Measurements from ENCODE around the gene RGS7BP.

Gene RGS7BP

DNA sequence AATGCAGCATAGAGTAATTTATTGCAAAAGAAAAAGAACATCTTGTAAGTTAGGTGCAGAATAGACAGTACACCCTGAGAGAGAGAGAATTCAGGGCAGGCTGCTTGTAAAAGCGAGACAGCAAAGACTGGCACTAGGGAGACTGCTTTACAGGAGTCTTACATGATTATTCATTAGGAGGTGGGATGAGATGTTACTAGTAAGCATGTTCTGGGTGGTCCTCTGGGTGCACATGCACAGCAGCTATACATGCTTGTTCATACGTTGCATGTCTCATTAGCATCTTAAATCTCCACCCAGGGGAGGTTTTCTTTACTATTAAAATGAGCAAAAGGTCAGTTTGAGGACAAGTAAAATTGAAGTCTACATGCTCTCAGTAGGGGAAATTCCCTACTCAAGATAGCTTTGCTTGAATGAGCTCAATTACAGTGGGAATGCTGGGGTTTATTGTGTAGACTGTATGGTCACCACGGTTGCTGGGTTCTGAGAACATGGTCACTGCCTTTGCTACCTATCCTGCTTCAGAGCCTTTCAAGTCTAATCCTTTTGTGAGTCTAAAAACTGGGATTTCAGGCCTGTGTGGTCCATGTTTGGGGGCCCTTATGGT is 60.6 kb downstream of the RGS7BP start:
- no peak for DNase-seq

DNA sequence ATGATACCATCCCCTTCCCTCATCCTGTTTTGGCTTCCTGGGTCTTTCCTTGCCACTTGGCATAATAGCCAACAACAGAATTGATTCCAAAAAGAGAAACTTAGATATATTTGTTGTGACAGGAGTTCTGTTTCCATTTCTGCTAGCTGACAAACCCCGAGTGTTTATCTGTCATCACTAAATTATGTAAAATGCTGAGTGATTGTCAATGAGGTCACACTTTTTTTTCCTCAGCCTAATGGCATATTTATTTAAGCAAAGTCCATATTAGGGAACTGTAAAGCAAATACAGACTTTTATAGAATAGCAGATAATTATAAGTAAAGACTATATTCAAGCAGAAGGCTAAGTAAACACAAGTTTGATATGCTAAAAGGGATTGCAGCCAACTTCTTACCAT is 64.0 kb downstream of the RGS7BP start:
- no peak for DNase-seq

DNA sequence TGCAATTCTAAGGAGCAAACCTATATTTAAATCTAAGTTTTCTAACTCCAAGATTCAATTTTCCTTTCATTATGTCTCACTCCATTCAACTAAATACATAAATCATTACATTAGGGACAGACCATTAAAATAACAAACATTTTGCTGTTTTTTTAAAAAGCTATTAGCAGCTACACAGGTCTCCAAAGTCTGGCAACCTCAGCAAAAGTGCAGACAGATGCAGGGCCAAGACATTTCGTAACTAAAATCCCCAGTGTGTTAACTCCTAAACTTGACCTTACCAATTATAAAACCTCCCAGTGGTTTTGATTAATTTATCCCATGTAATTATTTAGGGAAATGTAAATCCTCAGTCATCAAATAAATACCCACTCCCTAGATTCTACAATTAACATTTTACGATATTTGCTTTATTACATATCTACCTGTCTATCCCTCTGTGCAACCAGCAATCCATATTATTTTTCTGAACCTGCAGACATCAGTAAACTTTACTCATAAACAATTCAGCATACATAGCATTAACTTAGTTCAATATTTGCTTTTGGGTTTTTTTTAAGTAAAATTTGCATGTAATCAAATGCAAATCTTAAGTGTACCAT is 64.7 kb downstream of the RGS7BP start:
- no peak for DNase-seq

DNA sequence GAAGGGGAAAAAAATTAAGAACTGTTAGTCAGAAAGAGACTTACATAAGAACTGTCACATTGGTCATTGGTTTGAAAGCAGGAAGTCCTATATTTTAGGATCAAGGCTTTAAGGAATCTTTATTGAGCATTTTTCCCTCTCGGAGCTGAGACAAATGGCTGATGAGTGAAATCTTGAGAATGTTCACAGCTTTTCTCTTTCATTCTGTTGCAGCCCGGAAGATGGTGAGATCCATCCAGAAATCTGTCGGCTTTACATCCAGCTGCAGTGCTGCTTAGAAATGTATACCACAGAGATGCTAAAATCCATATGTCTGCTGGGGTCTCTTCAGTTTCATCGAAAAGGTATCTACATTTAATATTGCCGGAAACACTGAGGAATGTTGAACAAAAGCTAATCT is 69.7 kb downstream of the RGS7BP start:
- DNase-seq: no peak

DNA sequence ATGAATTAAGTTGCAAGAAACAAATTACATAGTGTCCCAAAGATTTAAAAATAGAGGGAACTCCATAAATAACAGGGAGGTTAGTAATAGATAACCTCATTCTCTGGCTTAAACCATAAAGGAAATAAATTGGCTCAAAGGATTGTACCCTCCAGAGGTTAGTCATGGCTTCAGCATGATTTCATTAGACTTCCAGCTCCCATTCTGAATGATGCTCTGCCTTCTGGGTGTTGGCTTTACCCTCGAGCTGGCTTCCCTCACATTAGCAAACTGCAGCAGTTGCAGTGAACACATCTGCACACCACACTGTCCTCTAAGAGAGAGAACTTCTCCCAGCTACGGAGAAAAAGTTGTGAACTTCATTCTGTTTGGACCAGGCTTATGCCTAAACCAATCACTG is 70.4 kb downstream of the RGS7BP start:
- no peak for DNase-seq

DNA sequence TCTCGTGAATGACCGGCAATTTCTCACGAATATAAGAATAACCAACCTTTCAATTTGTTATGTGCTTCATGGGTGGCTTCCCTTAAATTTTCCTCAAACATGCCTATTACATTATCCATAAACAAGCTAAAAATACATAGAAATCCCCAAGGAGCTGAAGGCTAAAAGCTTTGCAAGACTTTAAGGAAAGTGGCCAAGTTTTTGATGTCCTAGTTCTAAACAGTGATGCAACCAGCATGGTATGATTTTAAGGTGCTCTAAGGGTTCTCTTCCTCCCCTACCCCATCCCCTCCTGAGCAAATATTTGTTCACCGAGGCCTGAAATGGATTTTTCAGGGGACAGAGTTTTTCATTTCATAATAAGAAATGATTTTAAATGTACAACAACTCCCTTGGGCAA is 79.8 kb downstream of the RGS7BP start:
- DNase-seq: no peak

DNA sequence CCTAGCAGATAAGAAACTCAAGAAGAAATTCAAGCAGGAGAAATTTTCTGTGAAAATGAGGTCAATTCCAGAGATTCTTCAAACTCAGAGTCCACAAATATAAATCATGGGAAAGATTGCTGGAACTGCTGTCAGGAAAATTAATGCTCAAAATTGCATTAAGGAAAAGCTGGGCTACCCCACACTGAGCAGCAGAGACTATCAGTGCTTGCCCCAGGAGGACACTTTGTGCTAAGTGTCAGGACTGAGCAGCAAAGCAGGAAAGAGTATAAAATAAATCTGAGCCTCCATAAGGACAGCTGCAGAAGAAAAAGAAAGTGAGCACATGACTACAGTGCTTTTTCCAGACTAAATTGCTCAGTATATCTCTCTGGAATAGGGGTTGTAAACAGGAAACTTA is 81.6 kb downstream of the RGS7BP start:
- no peak for DNase-seq

DNA sequence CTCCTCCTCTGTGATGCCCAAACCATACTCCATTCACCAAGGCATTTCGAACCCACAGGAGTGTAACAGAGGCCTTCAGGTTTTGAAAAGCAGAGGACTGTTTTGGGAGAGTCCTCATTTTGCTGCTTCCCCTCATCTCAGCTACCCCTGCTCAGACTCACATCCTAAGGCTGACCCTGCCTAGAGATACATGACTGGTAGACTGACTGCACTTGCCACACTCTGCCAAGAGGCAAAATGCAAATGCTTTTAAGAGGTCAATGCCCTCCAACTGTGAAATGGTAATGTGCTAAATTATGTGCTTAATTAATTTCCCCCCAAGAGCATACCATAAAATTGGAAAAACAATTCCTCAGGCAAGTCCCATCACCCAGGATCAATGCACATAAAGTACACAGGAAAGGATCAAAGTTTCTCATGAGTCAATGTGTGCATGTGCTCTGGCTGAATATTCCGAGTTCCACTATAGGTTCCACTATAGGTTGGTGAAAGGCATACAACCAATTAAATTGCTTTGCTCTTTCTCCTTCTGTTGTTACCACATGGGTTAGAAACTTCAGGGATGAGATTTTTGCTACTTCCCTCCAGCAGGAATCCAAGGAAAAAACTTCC is 87.0 kb downstream of the RGS7BP start:
- no peak for DNase-seq

DNA sequence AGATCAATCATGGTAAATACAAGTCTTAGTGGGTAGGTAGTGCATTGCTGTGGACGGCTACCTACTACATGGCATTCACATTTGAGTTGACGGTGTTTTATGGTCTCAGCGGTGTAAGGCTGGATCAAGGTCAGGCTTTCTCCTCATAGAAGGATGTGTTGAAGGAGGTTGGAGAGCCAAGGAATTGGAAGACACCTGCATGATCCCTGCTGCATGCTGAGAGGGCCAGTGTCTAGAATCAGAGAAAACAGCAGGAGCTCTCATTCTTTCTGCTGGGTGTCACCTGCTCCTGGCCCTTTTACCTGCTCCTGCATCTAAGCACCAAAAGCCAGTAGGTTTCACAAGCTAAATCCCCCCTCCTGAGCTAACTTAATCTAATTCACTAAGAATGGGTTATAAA is 88.2 kb downstream of the RGS7BP start:
- DNase-seq: no peak

DNA sequence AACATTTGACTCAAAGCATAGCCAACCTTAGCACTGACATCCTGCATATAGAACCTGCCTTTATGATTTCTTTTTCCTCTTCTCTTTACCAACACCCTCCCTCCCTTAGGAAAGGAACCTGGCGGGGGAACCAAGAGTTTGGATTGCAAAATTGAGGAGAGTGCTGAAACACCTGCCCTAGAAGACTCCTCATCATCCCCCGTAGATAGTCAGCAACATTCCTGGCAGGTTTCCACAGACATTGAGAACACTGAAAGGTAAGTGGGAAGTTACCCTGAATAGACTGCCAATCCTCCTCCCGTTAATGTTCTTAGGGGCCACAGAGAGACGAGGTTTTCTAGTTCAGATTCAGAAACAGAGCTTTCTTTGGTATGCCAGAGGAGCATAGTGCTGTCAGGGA is 88.8 kb downstream of the RGS7BP start:
- no peak for DNase-seq

DNA sequence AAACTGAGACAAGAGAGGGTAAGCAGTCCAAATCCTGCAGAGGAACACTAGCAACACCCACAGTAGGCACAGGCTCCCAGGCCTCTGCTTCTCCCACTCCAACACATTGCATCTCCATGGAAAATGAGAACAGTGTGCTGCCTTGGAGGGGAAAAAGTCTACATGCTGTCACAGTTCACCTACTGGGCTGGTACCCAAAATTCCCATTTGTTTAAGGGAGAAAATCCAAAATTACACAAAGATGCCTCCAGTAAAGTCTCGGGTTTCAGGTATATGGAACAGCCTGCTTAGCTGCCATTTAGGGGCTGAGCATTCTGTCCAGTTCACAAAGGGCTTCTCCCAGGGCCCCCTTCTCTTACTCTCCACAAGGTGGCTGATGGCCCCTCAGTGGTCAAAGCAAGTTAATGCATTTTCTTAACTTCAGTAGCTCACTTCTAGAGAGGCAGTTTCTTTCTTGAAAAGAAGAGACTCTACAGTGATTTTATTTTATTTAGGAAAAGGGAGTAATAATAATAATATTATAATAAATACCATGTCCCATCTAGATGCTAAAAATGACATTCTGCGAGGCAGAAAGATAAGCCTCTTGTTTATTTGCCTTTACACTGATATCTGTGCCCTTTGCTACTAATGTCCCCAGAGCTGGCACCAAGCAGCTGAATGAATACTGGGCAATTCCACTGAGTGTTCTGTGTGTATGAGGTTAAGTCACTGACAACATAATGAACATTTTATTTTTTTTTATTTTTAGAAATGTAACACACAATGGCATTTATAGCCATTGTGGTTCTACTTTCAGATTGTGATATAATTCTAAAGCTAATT is 89.4 kb downstream of the RGS7BP start:
- DNase-seq: no peak

DNA sequence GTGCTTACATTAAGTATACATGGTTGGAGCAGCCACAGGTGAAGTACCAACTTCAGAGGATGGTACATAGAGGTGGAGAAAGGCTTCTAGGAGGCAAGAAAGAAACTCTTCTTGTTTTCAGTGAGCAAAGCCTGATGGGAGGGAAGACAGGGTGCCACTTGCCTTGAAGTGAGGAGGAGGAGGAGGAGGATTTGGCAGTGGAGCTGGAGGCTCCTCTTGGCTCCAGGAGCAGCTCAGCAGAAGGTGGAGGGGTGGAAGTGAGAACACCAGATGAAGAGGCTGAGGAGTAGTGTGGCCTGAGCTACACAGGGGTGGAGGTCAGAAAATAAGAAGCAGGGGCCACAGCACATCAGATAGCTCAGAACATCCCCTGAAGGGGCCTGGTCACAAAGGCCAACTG is 93.4 kb downstream of the RGS7BP start:
- DNase-seq: no peak

DNA sequence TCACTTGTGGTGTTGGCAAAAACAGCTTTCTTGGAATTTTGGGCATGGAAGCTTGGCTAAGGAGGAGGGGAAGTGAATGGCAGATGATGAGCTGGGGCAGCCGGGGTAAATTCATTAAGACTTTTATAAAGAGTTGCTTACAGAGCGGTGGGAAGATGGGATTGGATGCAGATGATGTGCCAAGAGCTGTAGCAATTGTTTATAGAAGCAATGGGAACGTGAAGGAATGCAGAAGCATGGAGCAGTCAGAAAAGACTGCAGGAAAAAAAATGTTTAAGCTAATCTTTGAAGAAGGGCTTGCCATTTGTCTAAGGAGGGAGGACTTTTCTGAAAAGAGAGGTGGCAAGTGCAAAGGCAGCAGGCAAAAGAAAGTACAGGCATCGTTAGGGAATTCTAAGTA is 97.9 kb downstream of the RGS7BP start:
- no peak for DNase-seq

DNA sequence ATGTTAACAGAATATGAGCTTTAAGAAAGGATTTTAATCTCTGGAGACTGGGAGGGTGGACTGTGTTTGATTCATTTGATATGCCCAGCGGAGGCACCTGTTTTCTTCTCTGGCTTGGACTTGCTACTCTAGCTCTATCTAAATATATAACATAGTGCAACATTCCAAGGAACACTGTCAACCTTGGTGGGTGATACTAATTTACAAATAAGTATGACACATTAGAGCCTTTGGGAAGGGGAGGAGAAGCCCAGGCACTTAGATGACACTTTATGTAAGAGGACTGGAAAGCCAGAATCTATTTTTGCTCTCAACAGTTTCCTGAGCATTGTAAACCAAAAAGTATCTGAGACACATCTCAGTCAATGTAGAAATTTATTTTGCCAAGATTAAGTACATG is 101.1 kb downstream of the RGS7BP start:
- no peak for DNase-seq

DNA sequence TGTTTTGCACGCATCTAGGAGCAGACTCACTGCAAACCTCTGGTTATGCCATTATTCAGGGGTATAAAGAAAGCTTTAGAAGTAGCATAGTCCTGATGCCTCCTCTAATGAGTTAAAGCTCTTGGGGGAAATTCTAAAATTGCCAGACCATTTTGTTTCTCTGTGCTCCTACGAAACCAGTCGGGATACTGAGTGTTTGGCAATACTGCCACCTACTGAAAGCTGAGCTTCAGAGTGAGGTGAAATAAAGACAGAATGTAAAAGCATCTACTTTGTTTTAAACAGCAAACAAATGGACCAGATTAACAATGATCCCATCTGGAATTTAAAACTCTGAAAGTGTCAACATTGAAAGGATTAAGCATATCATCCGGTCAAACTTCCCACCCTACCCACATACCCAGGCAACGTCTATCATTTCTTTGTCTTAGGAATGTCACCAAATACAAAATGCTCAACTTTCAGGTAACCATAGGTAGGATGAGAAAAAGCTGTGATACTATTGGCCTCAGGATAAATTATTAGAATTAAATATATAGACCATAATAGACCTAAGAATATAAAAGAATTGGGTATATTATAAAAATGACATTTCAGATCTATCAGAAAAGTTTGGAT is 106.6 kb downstream of the RGS7BP start:
- no peak for DNase-seq

DNA sequence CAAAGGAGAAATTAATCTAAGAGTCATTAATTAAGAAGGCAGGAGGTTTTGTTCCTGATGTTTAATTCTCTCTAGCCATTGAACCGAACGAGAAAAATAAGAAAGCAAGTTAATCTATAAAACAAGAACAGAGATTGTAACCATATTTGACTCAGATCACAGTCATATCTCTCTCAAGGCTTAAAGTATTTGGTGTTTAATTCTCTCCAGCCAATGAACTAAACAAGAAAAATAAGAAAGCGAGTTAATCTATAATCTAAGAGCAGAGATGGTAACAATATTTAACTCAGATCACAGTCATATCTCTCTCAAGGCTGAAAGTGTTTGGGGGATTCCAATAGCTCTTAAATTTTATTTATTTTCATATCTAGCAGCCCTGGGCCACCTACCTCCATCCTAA is 110.1 kb downstream of the RGS7BP start:
- DNase-seq: no peak

DNA sequence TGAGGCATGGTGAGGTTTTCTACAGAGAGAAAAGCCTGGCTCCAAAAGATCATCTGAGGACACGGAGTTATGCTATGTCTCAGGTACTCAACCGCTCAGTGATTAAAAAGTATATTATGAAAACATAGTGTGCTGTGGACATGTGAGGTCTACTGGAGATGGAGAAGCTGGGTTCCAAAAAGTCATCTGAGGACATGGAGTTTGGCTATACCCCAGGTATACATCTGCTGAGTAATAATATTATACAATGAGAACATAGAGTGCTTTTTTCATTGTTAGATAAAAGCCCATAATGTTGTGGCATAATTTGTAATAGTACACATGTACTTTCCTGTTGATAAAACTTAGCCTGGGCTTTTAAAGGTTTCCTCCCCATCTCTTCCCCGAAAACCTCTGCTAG is 113.8 kb downstream of the RGS7BP start:
- no peak for DNase-seq

DNA sequence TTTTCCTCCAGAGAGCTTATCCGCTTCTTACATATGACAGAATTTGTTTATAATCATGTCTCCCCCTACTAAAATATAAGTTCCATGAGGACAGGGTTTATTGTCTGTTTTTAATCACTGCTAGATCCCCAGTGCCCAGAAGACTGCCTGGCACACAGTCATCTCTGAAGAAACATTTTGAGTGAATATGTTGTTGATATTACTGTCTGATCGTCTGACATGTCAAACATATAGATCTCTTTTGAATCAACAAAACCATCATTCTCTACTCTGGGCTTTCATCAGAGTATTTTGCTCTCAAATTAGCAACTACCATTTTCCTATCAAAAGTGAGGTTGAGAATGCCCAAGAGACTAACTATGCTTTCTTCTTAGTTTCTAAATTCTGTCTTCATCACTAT is 117.2 kb downstream of the RGS7BP start:
- DNase-seq: no peak

DNA sequence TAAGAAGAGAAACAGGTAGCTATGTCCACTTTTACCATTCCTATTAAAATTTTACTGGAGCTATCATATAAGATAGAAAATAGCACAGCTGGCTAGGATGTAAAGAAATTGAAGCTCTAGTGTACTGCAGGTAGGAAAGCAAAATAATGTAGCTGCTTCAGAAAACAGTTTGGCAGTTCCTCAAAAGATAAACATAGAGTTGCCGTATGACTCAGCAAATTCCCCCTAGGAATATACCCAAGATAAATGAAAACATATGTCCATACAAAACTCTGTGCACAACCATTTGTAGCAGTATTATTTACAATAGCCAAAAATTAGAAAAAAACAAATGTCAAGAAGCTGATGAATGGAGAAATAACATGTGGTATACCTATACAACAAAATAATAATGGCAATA is 119.9 kb downstream of the RGS7BP start:
- no peak for DNase-seq

DNA sequence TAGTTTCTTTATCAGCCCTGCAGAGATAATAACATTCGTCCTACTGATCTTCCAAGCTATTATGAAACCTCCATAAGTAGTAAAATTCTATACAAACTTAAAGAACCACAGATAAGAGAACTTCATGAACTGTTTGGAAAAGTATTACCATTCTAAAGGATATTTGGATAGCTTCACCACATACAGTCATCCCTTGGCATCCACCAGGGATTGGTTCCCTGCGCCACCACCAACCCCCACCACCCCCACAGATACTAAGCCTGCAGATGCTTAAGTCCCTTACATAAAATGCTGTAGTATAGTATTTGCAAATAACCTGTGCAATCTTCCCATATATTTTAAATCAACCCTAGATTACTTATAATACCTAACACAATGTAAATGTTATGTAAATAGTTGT is 123.1 kb downstream of the RGS7BP start:
- no peak for DNase-seq

DNA sequence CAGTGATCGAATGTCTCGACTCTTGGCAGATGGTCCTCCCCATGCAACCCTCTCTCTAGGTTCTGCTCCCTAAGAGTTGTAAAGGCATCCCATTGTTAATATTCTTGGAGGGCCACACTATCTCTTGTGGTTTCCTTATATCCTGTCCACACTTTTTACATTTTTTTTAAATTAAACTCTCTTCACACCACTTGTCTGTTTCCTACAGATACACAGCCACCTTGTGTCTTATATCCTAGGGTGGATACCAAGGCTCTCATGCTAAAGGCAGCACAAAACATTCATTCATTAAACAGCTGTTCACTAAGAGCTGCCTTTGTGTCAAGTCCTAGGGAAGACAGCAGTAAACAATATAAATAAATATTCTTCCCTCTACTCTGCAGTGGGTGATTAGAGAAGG is 124.0 kb downstream of the RGS7BP start:
- no peak for DNase-seq

DNA sequence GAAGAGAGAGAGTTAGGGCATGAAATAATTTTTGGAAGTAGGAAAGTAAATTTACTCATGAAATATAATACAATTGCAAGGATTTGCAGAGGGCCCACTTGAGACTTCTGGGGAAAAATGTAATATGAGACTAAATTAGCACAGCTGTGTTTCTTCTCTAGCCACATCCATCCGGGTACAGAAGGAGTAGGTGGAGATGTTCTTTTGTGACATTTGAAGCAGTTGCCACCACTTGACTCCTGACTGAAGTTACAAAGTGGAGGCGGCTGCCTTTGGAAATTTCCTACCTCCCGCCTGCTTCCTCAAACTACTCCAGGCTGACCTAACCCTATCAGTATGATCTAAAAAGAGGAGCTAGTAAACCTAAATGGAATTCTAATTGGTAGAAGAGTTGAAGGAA is 126.4 kb downstream of the RGS7BP start:
- DNase-seq: no peak

DNA sequence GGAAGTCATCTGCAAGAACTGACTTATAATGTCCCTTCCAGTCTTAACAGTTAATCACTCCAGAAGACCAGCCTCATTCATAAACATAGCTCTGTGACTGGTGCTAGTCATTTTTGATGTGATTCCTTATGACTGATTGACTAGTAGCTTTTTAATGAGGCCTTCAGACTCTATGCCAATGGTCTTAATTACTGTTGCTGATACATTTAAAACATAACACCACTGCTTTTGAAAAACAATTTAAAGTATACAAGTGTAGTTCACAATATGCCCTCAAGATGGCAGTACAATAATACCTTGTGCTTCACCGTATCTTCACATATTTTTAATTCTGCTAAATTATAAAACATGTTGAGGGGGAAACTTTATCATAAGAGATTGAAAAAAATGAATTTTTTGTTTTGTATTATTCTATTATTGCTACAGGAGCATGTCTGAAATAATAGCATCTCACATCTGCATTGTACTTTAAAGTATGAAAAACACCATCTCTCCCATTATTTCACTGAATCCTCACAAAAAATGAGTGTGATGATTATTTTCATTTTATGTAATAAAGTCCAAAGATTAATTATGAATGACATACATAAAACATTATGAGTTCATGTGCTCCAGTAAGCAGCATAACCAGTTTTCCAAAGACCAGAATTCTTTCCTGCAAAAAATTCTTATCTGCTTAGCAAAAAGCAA is 129.3 kb downstream of the RGS7BP start:
- peak; percentile 51 for DNase-seq

Data from CD4-positive, alpha-beta T cell treated with Interleukin-4 for 4 hours (primary cell).